BLaER1 treated with 17β-estradiol and CSF1 and Interleukin-3, amounts not matched to agents 10 nM and 100 nM (cell line): ENCODE data around the gene GPR153.
A peak's percentile ranks its signal among the peaks of the same experiment; 100 is the strongest.

ENCODE experiments used
- H3K27ac ChIP-seq, 11 experiments: shearing (Covaris generic); formaldehyde crosslinking; 2 replicates each; pipeline ENCODE4 v1.8.1; 2022
- H3K27me3 ChIP-seq, 11 experiments: shearing (Covaris generic); formaldehyde crosslinking; 2 replicates each; pipeline ENCODE4 v1.8.1; 2022
- H3K36me3 ChIP-seq, 11 experiments: shearing (Covaris generic); formaldehyde crosslinking; 2 replicates each; pipeline ENCODE4 v1.8.1; 2022
- H3K4me1 ChIP-seq, 10 experiments: shearing (Covaris generic); formaldehyde crosslinking; 2 replicates each; pipeline ENCODE4 v1.8.1; 2022
- H3K4me2 ChIP-seq, 11 experiments: shearing (Covaris generic); formaldehyde crosslinking; 2 replicates each; pipeline ENCODE4 v1.8.1; 2022
- H3K4me3 ChIP-seq, 10 experiments: shearing (Covaris generic); formaldehyde crosslinking; 2 replicates each; pipeline ENCODE4 v1.8.1; 2022
- H3K9ac ChIP-seq, 11 experiments: shearing (Covaris generic); formaldehyde crosslinking; 2 replicates each; pipeline ENCODE4 v1.8.1; 2022
- H3K9me3 ChIP-seq, 11 experiments: shearing (Covaris generic); formaldehyde crosslinking; replicated peaks in 1 of 11; 2 replicates each; pipeline ENCODE4 v1.8.1; 2022
- H4K20me1 ChIP-seq, 11 experiments: shearing (Covaris generic); formaldehyde crosslinking; 2 replicates each; pipeline ENCODE4 v1.8.1; 2022
- Cebpa-rat ChIP-seq, 11 experiments: shearing (Covaris generic); IDR thresholded peaks; 2 replicates each; pipeline ENCODE4 v1.8.1; 2022

GPR153 gene

GRCh38 chr1:6254691-6255090, 6.2 kb downstream of the GPR153 start:
- Histone ChIP-seq H3K9ac (no peak overlapping the region), H3K36me3 (peaks cover 0 to 29% (median 16%) of the 10 kb centered on the region in 11 experiments; a peak in 13 of 22 replicates), H3K27ac (no peak overlapping the region), H3K9me3 (no peaks in the 10 kb centered on the region), H3K4me3 (no peak overlapping the region), H3K4me1 (peaks cover 6 to 18% (median 15%) of the 10 kb centered on the region in 10 experiments; a peak in 19 of 20 replicates), H4K20me1 (peaks cover 6 to 98% (median 88%) of the 10 kb centered on the region in 11 experiments; a peak in 20 of 22 replicates), H3K27me3 (peaks cover 24 to 32% (median 26%) of the 10 kb centered on the region in 11 experiments), H3K4me2 (no peak overlapping the region)
- TF ChIP-seq Cebpa-rat (IDR thresholded peaks at IDR 0.05): no peak

GRCh38 chr1:6253380-6253779, 7.5 kb downstream of the GPR153 start:
- Histone ChIP-seq H3K9me3 (no peaks in the 10 kb centered on the region), H3K27ac (no peak overlapping the region), H3K27me3 (peaks cover 37 to 45% (median 40%) of the 10 kb centered on the region in 11 experiments), H3K4me2 (no peak overlapping the region), H3K9ac (no peak overlapping the region), H4K20me1 (peaks cover 0 to 98% (median 88%) of the 10 kb centered on the region in 11 experiments; a peak in 20 of 22 replicates), H3K4me1 (peaks cover 16 to 23% (median 20%) of the 10 kb centered on the region in 10 experiments), H3K4me3 (no peak overlapping the region), H3K36me3 (peaks cover 0 to 29% (median 16%) of the 10 kb centered on the region in 11 experiments; a peak in 13 of 22 replicates)
- TF ChIP-seq Cebpa-rat (IDR thresholded peaks at IDR 0.05): no peak

GRCh38 chr1:6252374-6252710, 8.6 kb downstream of the GPR153 start:
- Histone ChIP-seq H3K27me3 (peaks cover 42 to 56% (median 46%) of the 10 kb centered on the region in 11 experiments), H4K20me1 (peaks cover 0 to 98% (median 88%) of the 10 kb centered on the region in 11 experiments; a peak in 20 of 22 replicates), H3K9me3 (no peaks in the 10 kb centered on the region), H3K36me3 (peaks cover 0 to 29% (median 16%) of the 10 kb centered on the region in 11 experiments; a peak in 13 of 22 replicates), H3K4me1 (peaks cover 16 to 31% (median 21%) of the 10 kb centered on the region in 10 experiments), H3K4me3 (no peak overlapping the region), H3K9ac (no peak overlapping the region), H3K27ac (no peak overlapping the region), H3K4me2 (no peak overlapping the region)
- TF ChIP-seq Cebpa-rat (IDR thresholded peaks at IDR 0.05): no peak

GRCh38 chr1:6251681-6252373, 9.1 kb downstream of the GPR153 start:
- H3K36me3 ChIP-seq: peaks cover 0 to 29% (median 16%) of the 10 kb centered on the region in 11 experiments; a peak in 13 of 22 replicates
- no peak for TF ChIP-seq Cebpa-rat (IDR thresholded peaks at IDR 0.05)
- peaks cover 0 to 98% (median 88%) of the 10 kb centered on the region in 11 experiments; a peak in 19 of 22 replicates for H4K20me1 ChIP-seq
- H3K9ac ChIP-seq: no peak overlapping the region
- peaks cover 17 to 36% (median 25%) of the 10 kb centered on the region in 10 experiments for H3K4me1 ChIP-seq
- H3K4me2 ChIP-seq: no peak overlapping the region
- no peak overlapping the region for H3K27ac ChIP-seq
- H3K4me3 ChIP-seq: no peak overlapping the region
- no peaks in the 10 kb centered on the region for H3K9me3 ChIP-seq
- peaks cover 42 to 57% (median 46%) of the 10 kb centered on the region in 11 experiments for H3K27me3 ChIP-seq

- Histone ChIP-seq H3K9me3 (no peaks in the 10 kb centered on the region), H3K4me2 (no peak overlapping the region), H3K27ac (no peak overlapping the region), H3K27me3 (peaks cover 47 to 61% (median 51%) of the 10 kb centered on the region in 11 experiments), H3K4me3 (no peak overlapping the region), H3K9ac (no peak overlapping the region), H3K4me1 (peaks cover 20 to 42% (median 29%) of the 10 kb centered on the region in 10 experiments), H4K20me1 (peaks cover 0 to 98% (median 88%) of the 10 kb centered on the region in 11 experiments; a peak in 19 of 22 replicates), H3K36me3 (peaks cover 0 to 29% (median 16%) of the 10 kb centered on the region in 11 experiments; a peak in 13 of 22 replicates)
- no peak for TF ChIP-seq Cebpa-rat (IDR thresholded peaks at IDR 0.05)
Observed at GRCh38 chr1:6251233-6251632, 9.7 kb downstream of the GPR153 start.

GRCh38 chr1:6249739-6250689, 10.9 kb downstream of the GPR153 start:
- Histone ChIP-seq H4K20me1 (peaks cover 0 to 97% (median 92%) of the 10 kb centered on the region in 11 experiments; a peak in 19 of 22 replicates), H3K27me3 (peaks cover 58 to 73% (median 63%) of the 10 kb centered on the region in 11 experiments)

GRCh38 chr1:6248932-6249738, 11.8 kb downstream of the GPR153 start:
- H3K4me1 ChIP-seq: peaks cover 28 to 60% (median 46%) of the 10 kb centered on the region in 10 experiments
- H4K20me1 ChIP-seq: peaks cover 0 to 95% (median 83%) of the 10 kb centered on the region in 11 experiments; a peak in 19 of 22 replicates
- peaks cover 64 to 80% (median 70%) of the 10 kb centered on the region in 11 experiments for H3K27me3 ChIP-seq
- H3K27ac ChIP-seq: peak overlapping the region in 1 of 11 experiments; percentile 19; a peak in 1 of 22 replicates
- peak overlapping the region; percentile 3 to 65 (median 32); a peak in 13 of 22 replicates for H3K9ac ChIP-seq
- peak overlapping the region; percentile 27 to 64 (median 49) for H3K4me3 ChIP-seq
- no peaks in the 10 kb centered on the region for H3K9me3 ChIP-seq
- peaks cover 0 to 20% (median 9%) of the 10 kb centered on the region in 11 experiments; a peak in 13 of 22 replicates for H3K36me3 ChIP-seq
- no peak for TF ChIP-seq Cebpa-rat (IDR thresholded peaks at IDR 0.05)
- H3K4me2 ChIP-seq: peak overlapping the region; percentile 74 to 97 (median 94)

More at GRCh38 chr1:6249739-6250689, 10.9 kb downstream of the GPR153 start:
- H3K27ac ChIP-seq: peak overlapping the region in 1 of 11 experiments; percentile 19; a peak in 1 of 22 replicates
- peak overlapping the region; percentile 27 to 64 (median 49); a peak in 19 of 20 replicates for H3K4me3 ChIP-seq
- no peaks in the 10 kb centered on the region for H3K9me3 ChIP-seq
- TF ChIP-seq Cebpa-rat (IDR thresholded peaks at IDR 0.05): no peak
- H3K36me3 ChIP-seq: peaks cover 0 to 29% (median 16%) of the 10 kb centered on the region in 11 experiments; a peak in 13 of 22 replicates
- H3K9ac ChIP-seq: peak overlapping the region in 7 of 11 experiments; percentile 18 to 65 (median 44); a peak in 10 of 22 replicates
- peak overlapping the region; percentile 74 to 97 (median 94) for H3K4me2 ChIP-seq
- H3K4me1 ChIP-seq: peaks cover 28 to 54% (median 39%) of the 10 kb centered on the region in 10 experiments
